Subcutaneous adipose tissue (tissue), 4 donors: ENCODE results near the gene SLC6A18. TPM values are rescaled to one million over a fixed set of nuclear protein-coding genes. Genes with fewer than 3 reads are reported as not detected.

ENCODE experiments used
- CTCF ChIP-seq: fragments of 450-650 bp; IDR thresholded peaks from one replicate; pipeline ENCODE4 v1.5.1; 2016; ENCODE audit warnings: low read depth, mild to moderate bottlenecking, control low read depth, antibody characterized with exemption, moderate library complexity
- total RNA-seq, 4 donors: library from RNA; depleted of rRNA; stranded (reverse); fragments of >200 nt; gene quantifications; one replicate each; pipeline ENCODE4 v1.1.0, GENCODE V29; 2016

The SLC6A18 gene
- total RNA-seq, 4 donors from 2014 or later, result not detected

- TF ChIP-seq CTCF, result no peak
Observed at GRCh38 chr5:1285141-1285540, 60.0 kb downstream of the SLC6A18 start.

GRCh38 chr5:1285883-1286291 is 60.7 kb downstream of the SLC6A18 start:
- TF ChIP-seq CTCF, result no peak

- no peak for TF ChIP-seq CTCF
Observed at GRCh38 chr5:1288439-1289335, 63.5 kb downstream of the SLC6A18 start.

GRCh38 chr5:1291611-1292080 is 66.5 kb downstream of the SLC6A18 start:
- no peak for TF ChIP-seq CTCF

- TF ChIP-seq CTCF, result no peak
Observed at GRCh38 chr5:1292139-1292538, 67.0 kb downstream of the SLC6A18 start.

GRCh38 chr5:1292846-1293415 is 67.8 kb downstream of the SLC6A18 start:
- no peak for TF ChIP-seq CTCF

- TF ChIP-seq CTCF, result no peak
Observed at GRCh38 chr5:1293416-1294205, 68.4 kb downstream of the SLC6A18 start.
